H1 (cell line): ENCODE results near the gene ZBTB49. TPM values are rescaled to one million over a fixed set of nuclear protein-coding genes. Genes with fewer than 3 reads are reported as not detected.

Experiments
- CTCF ChIA-PET: fragments of 300-600 bp; sonication (Branson Sonifier 250); formaldehyde crosslinking; loops from one replicate; lab custom pipeline; 2021; ENCODE audit not compliant: partially characterized antibody; lab: Charles Lee
- POLR2A ChIA-PET: fragments of 300-600 bp; sonication (Branson Sonifier 250); formaldehyde crosslinking; loops from one replicate; lab custom pipeline; 2021; ENCODE audit warnings: inconsistent platforms; ENCODE audit not compliant: partially characterized antibody; lab: Charles Lee
- DNase-seq, 2 experiments: peaks; one replicate each; pipeline versions ENCODE4 v3.0.0 to v3.0.0-alpha.2; 2010 to 2022; ENCODE audit warnings: low spot score in 2 of 2, low read depth in 1 of 2, mixed read lengths in 1 of 2
- FAIRE-seq: peaks from 2 replicates; lab custom pipeline; 2011; peaks lifted over from hg19 to GRCh38; lab: Jason Lieb, UNC
- H2AFZ ChIP-seq: 2 replicates; pipeline ENCODE4 v1.8.1; 2012; ENCODE audit warnings: low read length, inconsistent platforms
- H2AK5ac ChIP-seq: 2 replicates; pipeline ENCODE4 v1.6.1; 2013; ENCODE audit warnings: low read depth, low read length
- H2BK120ac ChIP-seq: replicated peaks from 2 replicates; pipeline ENCODE3; 2013; ENCODE audit warnings: low read depth, low read length, inconsistent platforms
- H2BK12ac ChIP-seq: 2 replicates; pipeline ENCODE4 v1.6.1; 2013; ENCODE audit warnings: low read depth, low read length
- H2BK15ac ChIP-seq: 2 replicates; pipeline ENCODE4 v1.6.1; 2013; ENCODE audit warnings: low read length
- H2BK20ac ChIP-seq: 2 replicates; pipeline ENCODE4 v1.6.1; 2013; ENCODE audit warnings: low read length
- H2BK5ac ChIP-seq: 2 replicates; pipeline ENCODE4 v1.6.1; 2013; ENCODE audit warnings: low read depth, low read length
- H3K14ac ChIP-seq: 2 replicates; pipeline ENCODE4 v1.6.1; 2013; ENCODE audit warnings: inconsistent platforms; ENCODE audit not compliant: insufficient read length
- H3K18ac ChIP-seq: 2 replicates; pipeline ENCODE4 v1.6.1; 2013; ENCODE audit warnings: low read length; ENCODE audit errors: extremely low read depth
- H3K23ac ChIP-seq: 2 replicates; pipeline ENCODE4 v1.6.1; 2013; ENCODE audit warnings: inconsistent platforms; ENCODE audit not compliant: insufficient read length
- H3K23me2 ChIP-seq: 2 replicates; pipeline ENCODE4 v1.6.1; 2013; ENCODE audit warnings: low read depth, low read length
- H3K27ac ChIP-seq: 2 replicates; pipeline ENCODE4 v1.6.1; 2011; ENCODE audit warnings: low read depth, low read length, inconsistent platforms
- H3K27me3 ChIP-seq, 4 experiments: replicated peaks in 1 of 4; 1 replicate in 1 of 4; 2 replicates in 3 of 4; pipeline versions ENCODE4 v1.6.1 to v1.8.1; 2011 to 2013; ENCODE audit warnings: low read length in 3 of 4, mild to moderate bottlenecking in 3 of 4, inconsistent platforms in 2 of 4, mixed read lengths in 2 of 4, moderate library complexity in 1 of 4; ENCODE audit not compliant: control insufficient read depth in 3 of 4, insufficient read depth in 3 of 4; ENCODE audit errors: extremely low read depth in 1 of 4
- H3K36me3 ChIP-seq, 4 experiments: 2 replicates each; pipeline versions ENCODE4 v1.6.1 to v1.8.1; 2011 to 2013; ENCODE audit warnings: mild to moderate bottlenecking in 4 of 4, low read length in 3 of 4, moderate library complexity in 2 of 4, control low read depth in 1 of 4, inconsistent platforms in 1 of 4; ENCODE audit not compliant: insufficient read depth in 4 of 4, control insufficient read depth in 2 of 4
- H3K4ac ChIP-seq: replicated peaks from 2 replicates; pipeline ENCODE3; 2013; ENCODE audit warnings: low read length, low read depth, mixed read lengths, inconsistent platforms; ENCODE audit not compliant: insufficient read length
- H3K4me1 ChIP-seq, 4 experiments: replicated peaks in 1 of 4; 1 replicate in 1 of 4; 2 replicates in 3 of 4; pipeline versions ENCODE4 v1.6.1 to v1.8.1; 2011 to 2013; ENCODE audit warnings: low read length in 3 of 4, inconsistent platforms in 2 of 4, mixed read lengths in 1 of 4; ENCODE audit not compliant: insufficient read depth in 4 of 4, control insufficient read depth in 3 of 4
- H3K4me2 ChIP-seq, 2 experiments: 2 replicates each; pipeline versions ENCODE4 v1.6.1 to v1.8.1; 2011 to 2013; ENCODE audit warnings: low read depth in 2 of 2, low read length in 2 of 2, control low read depth in 1 of 2, inconsistent platforms in 1 of 2, mild to moderate bottlenecking in 1 of 2; ENCODE audit not compliant: insufficient read depth in 1 of 2
- H3K4me3 ChIP-seq, 4 experiments: fragments of 200-600, 300-600 bp in 1 of 4; sonication (generic), shearing (Covaris generic), sonication (Bioruptor Twin) in 1 of 4; 2 replicates each; pipeline versions ENCODE4 v1.5.1 to v1.8.1; 2011 to 2016; ENCODE audit warnings: low read length in 4 of 4, low read depth in 3 of 4, control low read depth in 2 of 4, inconsistent platforms in 2 of 4, mild to moderate bottlenecking in 2 of 4, mixed read lengths in 1 of 4, moderate library complexity in 1 of 4; ENCODE audit not compliant: insufficient read depth in 2 of 4; ENCODE audit errors: extremely low read depth in 1 of 4
- H3K56ac ChIP-seq: replicated peaks from 2 replicates; pipeline ENCODE3; 2013; ENCODE audit warnings: low read depth, mild to moderate bottlenecking, mixed read lengths, low read length, inconsistent platforms; ENCODE audit not compliant: insufficient read length
- H3K79me1 ChIP-seq: 2 replicates; pipeline ENCODE4 v1.6.1; 2013; ENCODE audit warnings: low read depth, low read length, control low read depth
- H3K79me2 ChIP-seq, 2 experiments: 2 replicates each; pipeline versions ENCODE4 v1.6.1 to v1.8.1; 2012 to 2013; ENCODE audit warnings: low read length in 2 of 2, mild to moderate bottlenecking in 2 of 2, inconsistent platforms in 1 of 2; ENCODE audit not compliant: insufficient read depth in 2 of 2, control insufficient read depth in 1 of 2
- H3K9ac ChIP-seq, 4 experiments: replicated peaks in 1 of 4; 1 replicate in 1 of 4; 2 replicates in 3 of 4; pipeline versions ENCODE4 v1.6.1 to v1.8.1; 2011 to 2013; ENCODE audit warnings: low read depth in 3 of 4, low read length in 3 of 4, control low read depth in 2 of 4, mild to moderate bottlenecking in 2 of 4, moderate library complexity in 2 of 4, inconsistent platforms in 1 of 4; ENCODE audit errors: extremely low read depth in 1 of 4
- H3K9me3 ChIP-seq, 2 experiments: 2 replicates each; pipeline versions ENCODE4 v1.6.1 to v1.8.1; 2012 to 2013; ENCODE audit warnings: mild to moderate bottlenecking in 2 of 2, moderate library complexity in 2 of 2, control low read depth in 1 of 2, inconsistent platforms in 1 of 2, low read depth in 1 of 2, low read length in 1 of 2, mixed read lengths in 1 of 2; ENCODE audit not compliant: insufficient read depth in 2 of 2
- H4K20me1 ChIP-seq, 2 experiments: replicated peaks in 1 of 2; 2 replicates each; pipeline versions ENCODE3 to v1.8.1; 2011 to 2013; ENCODE audit warnings: inconsistent platforms in 2 of 2, low read length in 2 of 2, mild to moderate bottlenecking in 1 of 2; ENCODE audit not compliant: insufficient read depth in 2 of 2, control insufficient read depth in 1 of 2
- H4K5ac ChIP-seq: 2 replicates; pipeline ENCODE4 v1.6.1; 2013; ENCODE audit warnings: low read length, low read depth, mixed read lengths, inconsistent platforms; ENCODE audit not compliant: insufficient read length
- H4K8ac ChIP-seq: 2 replicates; pipeline ENCODE4 v1.8.0; 2013; ENCODE audit warnings: mild to moderate bottlenecking, moderate library complexity, low read length, inconsistent platforms; ENCODE audit not compliant: insufficient read depth; ENCODE audit errors: extremely low read depth
- H4K91ac ChIP-seq: replicated peaks from 2 replicates; pipeline ENCODE3; 2013; ENCODE audit warnings: low read length, mixed read lengths, inconsistent platforms; ENCODE audit not compliant: insufficient read length
- CBX8 ChIP-seq: fragments of 300-800, 300-1000 bp; sonication (generic); IDR thresholded peaks from 2 replicates; pipeline ENCODE4 v1.7.1; 2016; ENCODE audit warnings: low read depth, low read length, borderline replicate concordance
- CHD1 ChIP-seq: IDR thresholded peaks from 2 replicates; pipeline ENCODE4 v1.6.1; 2012; ENCODE audit warnings: low read depth, low read length, improper control_type of control experiment
- CREB1 ChIP-seq: IDR thresholded peaks from 2 replicates; pipeline ENCODE4 v1.6.1; 2012; ENCODE audit warnings: inconsistent platforms
- EGR1 ChIP-seq: IDR thresholded peaks from 2 replicates; pipeline ENCODE4 v1.6.1; 2011; ENCODE audit warnings: low read depth, low read length, borderline replicate concordance
- EP300 ChIP-seq, 2 experiments: IDR thresholded peaks; 1 replicate in 1 of 2; 2 replicates in 1 of 2; pipeline ENCODE4 v1.6.1; 2011 to 2012; ENCODE audit warnings: low read depth in 2 of 2, low read length in 2 of 2, mild to moderate bottlenecking in 2 of 2, borderline replicate concordance in 1 of 2, inconsistent platforms in 1 of 2, moderate library complexity in 1 of 2
- KDM5A ChIP-seq: fragments of 200-600 bp; IDR thresholded peaks from 2 replicates; pipeline ENCODE4 v1.7.1; 2012; ENCODE audit warnings: mild to moderate bottlenecking, low read length, inconsistent platforms, mixed read lengths
- NANOG ChIP-seq: IDR thresholded peaks from 2 replicates; pipeline ENCODE4 v1.6.1; 2011; ENCODE audit warnings: low read length, low read depth, mild to moderate bottlenecking, inconsistent platforms; ENCODE audit not compliant: insufficient read depth, poor library complexity, severe bottlenecking
- PHF8 ChIP-seq: fragments of 200-600 bp; sonication (generic); conservative IDR thresholded peaks from 2 replicates; pipeline ENCODE4 v1.7.1; 2012; ENCODE audit warnings: low read depth, mild to moderate bottlenecking, inconsistent platforms, low read length, moderate library complexity
- POU5F1 ChIP-seq: IDR thresholded peaks from 2 replicates; pipeline ENCODE4 v1.6.1; 2011; ENCODE audit warnings: low read depth, mild to moderate bottlenecking, low read length, moderate library complexity
- RBBP5 ChIP-seq: IDR thresholded peaks from 2 replicates; pipeline ENCODE4 v1.7.1; 2012; ENCODE audit warnings: low read depth, mild to moderate bottlenecking, inconsistent platforms, low read length, moderate library complexity, borderline replicate concordance
- RFX5 ChIP-seq: IDR thresholded peaks from 2 replicates; pipeline ENCODE4 v1.6.1; 2011; ENCODE audit warnings: low read depth, low read length, improper control_type of control experiment, borderline replicate concordance
- SIN3A ChIP-seq, 2 experiments: IDR thresholded peaks in 1 of 2; conservative IDR thresholded peaks in 1 of 2; 2 replicates each; pipeline ENCODE4 v1.6.1; 2011 to 2012; ENCODE audit warnings: low read length in 2 of 2, improper control_type of control experiment in 1 of 2, low read depth in 1 of 2, mild to moderate bottlenecking in 1 of 2
- WGBS, 2 experiments: shearing (Covaris generic) in 1 of 2; methylation state at CpG; one replicate each; pipeline versions ENCODE4 v1.1.6 to v1.1.7; 2013 to 2015; ENCODE audit warnings: low lambda C conversion rate in 2 of 2, mixed read lengths in 2 of 2, inconsistent platforms in 1 of 2, low coverage in 1 of 2, missing lambda C conversion rate in 1 of 2; ENCODE audit not compliant: insufficient replicate concordance in 2 of 2, insufficient coverage in 1 of 2, insufficient read length in 1 of 2; ENCODE audit errors: extremely low coverage in 1 of 2, missing lambda C conversion rate in 1 of 2; 5-methylcytosine and 5-hydroxymethylcytosine counted together
- polyA plus RNA-seq, 7 experiments: library from polyadenylated mRNA; depleted of rRNA in 3 of 7; stranded (reverse) in 5 of 7; unstranded in 2 of 7; fragments of >200 nt in 5 of 7; fragments of 200-250 nt in 2 of 7; gene quantifications; 1 replicate in 5 of 7; 2 replicates in 1 of 7; 4 replicates in 1 of 7; pipeline versions ENCODE4 v1.2.1 to v1.2.3, GENCODE V29; 2011 to 2013; ENCODE audit warnings: missing spikeins in 2 of 7, mixed read lengths in 2 of 7
- total RNA-seq: library from RNA; stranded (reverse); fragmentation: NEBNext Ultra II Directional; extraction: Animal tissue kit (Norgen Biotek cat#: 25700); gene quantifications from 2 replicates; pipeline ENCODE4 v1.2.1, GENCODE V29; 2021
- TF ChIP-seq, protein P1 (sequence below): IDR thresholded peaks from 2 replicates; pipeline ENCODE4 v1.6.1; 2012; ENCODE audit warnings: inconsistent platforms

The ZBTB49 gene
- total and polyA plus RNA-seq, 2 of the 8 experiments (the other 6 are each of a cell fraction or from before 2014, with no cell fraction given) = 4.2 to 6.8 TPM

DNA sequence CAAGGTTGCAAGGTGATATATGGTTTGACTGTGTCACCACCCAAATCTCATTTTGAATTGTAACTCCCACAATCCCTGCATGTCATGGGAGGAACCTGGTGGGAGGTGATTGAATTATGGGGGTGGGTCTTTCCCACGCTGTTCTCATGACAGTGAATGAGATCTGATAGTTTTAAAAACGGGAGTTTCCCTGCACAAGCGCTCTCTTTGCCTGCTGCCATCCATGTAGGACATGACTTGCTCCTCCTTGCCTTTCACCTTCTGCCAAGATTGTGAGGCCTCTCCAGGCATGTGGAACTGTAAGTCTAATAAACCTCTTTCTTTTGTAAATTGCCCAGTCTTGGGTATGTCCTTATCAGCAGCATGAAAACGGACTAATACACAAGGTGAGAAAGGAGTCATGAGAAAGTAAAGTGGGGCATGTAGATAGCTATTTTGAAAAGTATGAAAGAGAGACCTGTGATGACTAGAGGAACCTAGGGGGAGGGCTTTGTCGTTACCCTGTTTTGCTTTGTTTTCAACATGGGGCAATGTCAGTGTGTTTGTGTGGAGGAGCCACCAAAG lies 6.3 kb downstream of the ZBTB49 start:
- H3K27me3 ChIP-seq = no peaks in the 10 kb centered on the region
- peaks cover 4 to 38% of the 10 kb centered on the region in 2 experiments; a peak in 3 of 4 replicates for H3K79me2 ChIP-seq
- peaks cover 2 to 6% of the 10 kb centered on the region in 2 experiments for H4K20me1 ChIP-seq
- H4K8ac ChIP-seq = no peak overlapping the region
- H3K4me1 ChIP-seq = no peaks in the 10 kb centered on the region; a peak in 1 of 7 replicates
- DNase-seq (no peak), FAIRE-seq (no peak)
- H3K18ac ChIP-seq = no peak overlapping the region
- peaks cover 0 to 7% (median 0%) of the 10 kb centered on the region in 4 experiments; a peak in 3 of 8 replicates for H3K36me3 ChIP-seq
- ChIA-PET POLR2A (interaction anchor here (1.0 to 1.1 kb wide), 2 partner anchors 12 to 26 kb away, joined by 3 read pairs; no protein-coding TSS in a partner anchor), CTCF (interaction anchor here (1.0 kb wide), 1 partner anchor 23 kb away, joined by 3 read pairs; no protein-coding TSS in a partner anchor)
- no peak overlapping the region for H3K56ac ChIP-seq
- H4K91ac ChIP-seq = no peak overlapping the region
- no peak overlapping the region for H3K23ac ChIP-seq
- H2BK120ac ChIP-seq = no peak overlapping the region
- no peak overlapping the region for H4K5ac ChIP-seq
- no peak overlapping the region for H2BK15ac ChIP-seq
- H3K79me1 ChIP-seq = peaks cover 9% of the 10 kb centered on the region
- no peak overlapping the region for H2BK5ac ChIP-seq
- no peak overlapping the region for H2AFZ ChIP-seq
- no peak overlapping the region for H3K27ac ChIP-seq
- no peak overlapping the region for H2BK20ac ChIP-seq
- 86% methylated on average over 5 of the region's 5 CpGs; no CpG with 5 or more reads in 1 of the 2 experiments for WGBS, 2 experiments
- H3K4ac ChIP-seq = no peak overlapping the region
- H2AK5ac ChIP-seq = no peak overlapping the region
- H3K4me3 ChIP-seq = no peak overlapping the region
- H3K23me2 ChIP-seq = no peaks in the 10 kb centered on the region
- H3K4me2 ChIP-seq = no peak overlapping the region
- no peak overlapping the region for H3K9ac ChIP-seq
- no peak overlapping the region for H3K14ac ChIP-seq
- H2BK12ac ChIP-seq = no peak overlapping the region
- H3K9me3 ChIP-seq = no peaks in the 10 kb centered on the region
- TF ChIP-seq, protein P1, sequence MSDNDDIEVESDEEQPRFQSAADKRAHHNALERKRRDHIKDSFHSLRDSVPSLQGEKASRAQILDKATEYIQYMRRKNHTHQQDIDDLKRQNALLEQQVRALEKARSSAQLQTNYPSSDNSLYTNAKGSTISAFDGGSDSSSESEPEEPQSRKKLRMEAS = no peak
- no peak for TF ChIP-seq PHF8
- no peak for TF ChIP-seq EGR1
- TF ChIP-seq CBX8 = no peak
- no peak for TF ChIP-seq NANOG
- TF ChIP-seq EP300 (IDR thresholded peaks at IDR 0.05; ENCODE audit: borderline replicate concordance in 1 of 2, low read depth in 2 of 2, low read length in 2 of 2) = no peak
- no peak for TF ChIP-seq POU5F1
- TF ChIP-seq RFX5 = no peak
- TF ChIP-seq CREB1 = no peak
- TF ChIP-seq KDM5A = no peak
- TF ChIP-seq RBBP5 = no peak
- no peak for TF ChIP-seq SIN3A (conservative IDR thresholded peaks at IDR 0.05 in 1 of 2, IDR thresholded peaks at IDR 0.05 in 1 of 2; ENCODE audit: low read depth in 1 of 2, low read length in 2 of 2)
- no peak for TF ChIP-seq CHD1
